ENCODE results near the gene MOCOS.
A peak's percentile ranks its signal among the peaks of the same experiment; 100 is the strongest.

Gene MOCOS

GRCh38 chr18:36275561-36275960, 88.3 kb downstream of the MOCOS start:
- DNase-seq: no peak

- DNase-seq: no peak
These were observed 91.7 kb downstream of the MOCOS start for GRCh38 chr18:36279001-36279400.

GRCh38 chr18:36281936-36282335, 94.6 kb downstream of the MOCOS start:
- no peak for DNase-seq

GRCh38 chr18:36283448-36283847, 96.2 kb downstream of the MOCOS start:
- DNase-seq: no peak

- DNase-seq: no peak
These were observed 97.0 kb downstream of the MOCOS start for GRCh38 chr18:36284268-36284667.

- DNase-seq: peak; percentile 49 to 76
These were observed 97.5 kb downstream of the MOCOS start for GRCh38 chr18:36284671-36285295.

- DNase-seq: no peak
These were observed 100.4 kb downstream of the MOCOS start for GRCh38 chr18:36287653-36288052.

GRCh38 chr18:36288689-36289088, 101.4 kb downstream of the MOCOS start:
- DNase-seq: no peak

GRCh38 chr18:36294031-36294430, 106.7 kb downstream of the MOCOS start:
- no peak for DNase-seq

- no peak for DNase-seq
These were observed 107.9 kb downstream of the MOCOS start for GRCh38 chr18:36295214-36295613.

GRCh38 chr18:36295880-36296301, 108.6 kb downstream of the MOCOS start:
- DNase-seq: no peak

- DNase-seq: no peak
These were observed 109.5 kb downstream of the MOCOS start for GRCh38 chr18:36296650-36297416.

- no peak for DNase-seq
These were observed 110.3 kb downstream of the MOCOS start, which contains the start of gene FHOD3 for GRCh38 chr18:36297417-36298125. Gene FHOD3, plus strand, starts transcription at chr18:36297713. Its CDS starts 123 bp downstream, at chr18:36297836.

GRCh38 chr18:36298126-36298741, 110.9 kb downstream of the MOCOS start:
- no peak for DNase-seq

GRCh38 chr18:36299015-36299414, 111.7 kb downstream of the MOCOS start:
- DNase-seq: no peak

GRCh38 chr18:36300211-36300610, 112.9 kb downstream of the MOCOS start:
- DNase-seq: no peak

- DNase-seq: no peak
These were observed 114.6 kb downstream of the MOCOS start for GRCh38 chr18:36301884-36302283.

- no peak for DNase-seq
These were observed 115.4 kb downstream of the MOCOS start for GRCh38 chr18:36302676-36303075.

- DNase-seq: no peak
These were observed 116.0 kb downstream of the MOCOS start for GRCh38 chr18:36303211-36303844.

- DNase-seq: no peak
These were observed 117.4 kb downstream of the MOCOS start for GRCh38 chr18:36304723-36305122.

- no peak for DNase-seq
These were observed 118.1 kb downstream of the MOCOS start for GRCh38 chr18:36305375-36305774.

GRCh38 chr18:36307513-36307912, 120.2 kb downstream of the MOCOS start:
- no peak for DNase-seq

Data from inflammatory macrophage treated with lipopolysaccharide for 1 hour (primary cell).